GM13976 (cell line): ENCODE measurements around the gene MGLL.

Experiments
- DNase-seq: peaks from one replicate; pipeline ENCODE4 v3.0.0; 2012; ENCODE audit warnings: low spot score
- in situ Hi-C: fragments of 300-500 bp; cut with MboI; formaldehyde crosslinking; loops from one replicate; pipeline ENCODE4 v1.12.0; 2022; ENCODE audit warnings: low sequenced_read_pairs, mixed read lengths, inconsistent platforms; ENCODE audit not compliant: unreplicated experiment
- TF ChIP-seq, protein P1 (sequence below): IDR thresholded peaks from 2 replicates; pipeline ENCODE4 v1.5.1; 2012; ENCODE audit warnings: borderline replicate concordance, mild to moderate bottlenecking; ENCODE audit not compliant: insufficient read depth; ENCODE audit errors: extremely low read depth, missing control alignments, control extremely low read depth

Gene MGLL

DNA sequence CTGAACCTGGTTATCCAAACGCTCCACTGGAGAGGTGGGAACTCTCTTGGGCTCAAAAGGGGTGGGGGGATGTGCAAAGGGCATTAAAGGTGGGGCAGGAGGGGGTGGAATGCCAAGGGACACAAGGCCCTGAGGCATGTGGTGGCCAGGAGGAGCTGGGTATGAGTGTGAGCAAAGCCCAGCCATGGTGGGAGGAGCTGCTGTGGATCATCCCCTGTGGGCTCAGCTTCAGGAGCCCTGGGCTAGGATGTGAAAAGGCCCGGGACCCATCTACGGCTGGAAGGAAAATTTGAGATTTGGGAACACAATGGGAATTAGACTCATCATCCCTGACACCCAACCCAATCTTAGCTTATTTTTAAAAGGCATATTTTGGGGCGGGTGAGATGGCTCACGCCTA lies 33.3 kb downstream of the MGLL start:
- DNase-seq: no peak
- in situ Hi-C loops: no loop called here
- TF ChIP-seq, protein P1, sequence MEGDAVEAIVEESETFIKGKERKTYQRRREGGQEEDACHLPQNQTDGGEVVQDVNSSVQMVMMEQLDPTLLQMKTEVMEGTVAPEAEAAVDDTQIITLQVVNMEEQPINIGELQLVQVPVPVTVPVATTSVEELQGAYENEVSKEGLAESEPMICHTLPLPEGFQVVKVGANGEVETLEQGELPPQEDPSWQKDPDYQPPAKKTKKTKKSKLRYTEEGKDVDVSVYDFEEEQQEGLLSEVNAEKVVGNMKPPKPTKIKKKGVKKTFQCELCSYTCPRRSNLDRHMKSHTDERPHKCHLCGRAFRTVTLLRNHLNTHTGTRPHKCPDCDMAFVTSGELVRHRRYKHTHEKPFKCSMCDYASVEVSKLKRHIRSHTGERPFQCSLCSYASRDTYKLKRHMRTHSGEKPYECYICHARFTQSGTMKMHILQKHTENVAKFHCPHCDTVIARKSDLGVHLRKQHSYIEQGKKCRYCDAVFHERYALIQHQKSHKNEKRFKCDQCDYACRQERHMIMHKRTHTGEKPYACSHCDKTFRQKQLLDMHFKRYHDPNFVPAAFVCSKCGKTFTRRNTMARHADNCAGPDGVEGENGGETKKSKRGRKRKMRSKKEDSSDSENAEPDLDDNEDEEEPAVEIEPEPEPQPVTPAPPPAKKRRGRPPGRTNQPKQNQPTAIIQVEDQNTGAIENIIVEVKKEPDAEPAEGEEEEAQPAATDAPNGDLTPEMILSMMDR: no peak

DNA sequence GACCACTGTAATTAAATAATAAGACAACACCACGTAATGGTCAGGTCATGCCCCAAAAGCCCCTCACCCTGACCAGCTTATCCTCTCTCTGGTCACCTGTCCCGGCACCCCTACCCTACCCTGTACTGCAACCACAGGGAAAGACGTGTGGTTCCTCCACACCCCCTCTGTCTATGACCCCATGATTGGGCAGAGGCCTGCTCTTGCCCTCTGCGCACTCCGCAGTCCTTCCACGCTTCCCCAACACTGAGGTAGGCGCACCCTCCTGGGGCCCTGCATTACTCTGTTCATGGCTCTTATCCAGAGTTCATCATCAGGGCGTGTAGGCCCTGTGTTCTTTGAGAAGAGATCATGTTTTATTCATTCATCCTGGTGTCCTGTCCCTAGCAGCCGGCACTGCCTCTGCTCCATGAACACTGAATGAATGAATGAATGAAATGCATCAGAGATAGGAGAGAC lies 33.8 kb downstream of the MGLL start:
- no peak for DNase-seq
- TF ChIP-seq, protein P1: no peak
- in situ Hi-C loops: no loop called here

DNA sequence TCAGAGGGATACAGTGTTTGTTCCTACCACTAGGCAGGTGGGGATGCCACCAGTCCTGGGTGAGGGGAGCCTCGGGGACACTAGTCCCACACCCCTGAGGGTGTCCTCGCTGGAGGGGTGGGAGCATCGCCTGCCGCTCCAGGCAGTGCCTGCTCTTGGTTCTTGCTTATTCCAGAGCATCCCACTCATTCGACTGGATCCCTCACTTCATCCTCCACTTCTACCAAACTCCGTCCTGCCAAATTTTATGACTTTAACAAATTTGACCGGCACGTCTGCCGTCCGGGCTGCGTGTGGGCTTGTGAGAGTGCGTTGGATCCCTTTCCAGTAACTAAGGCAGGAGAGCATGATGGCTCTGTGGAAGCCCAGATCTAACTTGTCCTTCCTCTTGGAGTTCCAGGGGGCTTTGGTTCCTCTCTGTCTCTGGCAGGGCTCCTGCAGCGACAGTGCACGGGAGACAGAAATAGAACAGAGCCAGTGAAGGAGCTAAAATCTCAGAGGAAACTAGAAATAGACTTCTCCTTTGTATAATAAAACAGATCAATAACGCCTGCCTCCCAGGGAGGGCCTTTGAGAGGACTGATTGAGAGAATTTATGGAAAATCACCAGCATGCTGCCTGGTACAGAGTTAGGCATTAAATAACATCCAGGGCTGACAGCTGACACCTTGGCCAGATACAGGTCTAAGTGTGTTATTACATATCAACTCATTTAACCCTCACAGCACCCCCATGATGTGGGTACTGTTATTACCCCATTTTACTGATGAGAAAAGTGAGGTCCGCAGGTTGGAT lies 34.5 kb downstream of the MGLL start:
- in situ Hi-C loops: no loop called here
- no peak for DNase-seq
- TF ChIP-seq, protein P1: no peak

DNA sequence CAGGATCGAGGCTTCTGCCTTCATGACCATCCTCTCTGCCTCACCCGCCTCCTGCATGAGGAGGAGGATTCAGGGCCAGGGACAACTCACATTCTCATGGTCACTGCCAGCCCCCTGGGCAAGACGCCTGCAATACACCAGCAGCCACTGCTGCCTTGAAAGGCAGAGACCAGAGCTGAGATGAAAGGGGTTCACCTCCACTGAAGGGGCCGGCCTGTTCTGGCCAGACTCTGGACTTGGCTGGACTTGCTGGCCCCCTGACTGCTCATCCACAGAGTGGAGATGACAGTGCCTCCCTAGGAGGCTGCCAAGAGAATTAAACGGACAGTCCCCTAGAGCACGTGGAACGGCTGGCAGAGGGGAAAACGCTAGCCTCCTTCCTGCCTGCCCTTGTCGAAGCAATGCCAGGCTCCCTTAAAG lies 35.2 kb downstream of the MGLL start:
- in situ Hi-C loops: no loop called here
- DNase-seq: no peak
- TF ChIP-seq, protein P1: no peak

DNA sequence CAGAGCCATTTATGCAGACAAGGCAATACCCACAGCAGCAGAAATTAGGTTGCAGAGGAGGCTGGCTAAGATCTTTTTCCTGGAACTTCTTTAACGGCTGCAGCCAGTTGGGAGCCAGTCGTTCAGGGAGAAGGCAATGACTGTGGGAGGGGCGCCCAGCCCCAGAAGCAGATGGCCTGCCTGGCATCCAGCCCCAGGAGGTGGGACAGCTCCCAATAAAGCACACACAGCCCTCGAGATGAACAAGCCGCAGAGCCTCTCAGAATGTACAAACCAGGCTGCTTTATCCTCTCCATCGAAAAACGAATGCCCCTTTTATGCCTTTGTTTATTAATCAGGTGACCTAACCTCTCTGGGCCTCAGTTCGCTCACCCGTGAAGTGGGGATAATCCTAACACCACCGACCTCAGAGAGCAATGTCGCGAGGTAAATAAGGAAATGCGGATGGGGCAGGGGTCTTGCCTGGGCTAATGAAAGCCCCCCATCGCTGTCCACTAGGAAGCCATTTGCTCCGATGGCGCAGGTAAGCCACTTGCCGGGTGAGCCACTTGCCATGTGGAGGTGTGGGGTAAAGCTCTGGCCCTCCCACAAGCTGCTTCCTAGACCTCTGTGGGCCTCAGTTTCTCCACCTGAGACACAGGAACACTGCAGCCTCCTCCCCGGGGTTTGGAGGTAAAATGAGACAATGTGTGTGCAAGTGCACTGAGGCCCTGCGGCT lies 35.8 kb downstream of the MGLL start:
- TF ChIP-seq, protein P1: no peak
- no peak for DNase-seq
- in situ Hi-C loops: no loop called here

DNA sequence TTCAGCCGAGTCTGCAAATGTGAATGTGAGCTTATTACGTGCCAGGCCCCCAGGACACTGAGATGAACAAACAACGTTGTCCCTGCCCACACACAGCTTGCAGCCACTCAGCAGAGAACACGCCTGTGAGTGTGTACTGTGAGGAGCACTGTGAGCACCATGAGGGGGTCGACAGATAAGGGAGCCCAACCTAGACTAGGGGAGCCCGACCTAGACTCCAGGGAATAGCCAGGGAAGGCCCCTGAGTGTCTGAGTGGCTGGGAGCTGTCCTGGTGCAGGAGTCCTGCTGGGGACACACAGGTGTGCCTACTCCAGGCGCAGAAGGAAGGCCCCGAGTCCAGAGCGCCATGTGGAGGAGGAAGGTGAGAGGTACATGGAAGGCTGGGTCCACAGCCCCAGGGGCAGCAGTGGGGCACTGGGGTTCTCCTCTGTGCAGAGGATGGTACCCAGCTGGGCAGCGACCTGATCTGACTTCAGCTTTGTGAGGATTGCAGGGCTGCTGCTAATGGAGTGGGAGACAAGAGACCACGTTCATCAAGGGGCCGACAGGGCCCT lies 36.5 kb downstream of the MGLL start:
- in situ Hi-C loops: no loop called here
- TF ChIP-seq, protein P1: no peak
- DNase-seq: no peak
